Measurements from ENCODE around the gene HLA-E.

- TF ChIP-seq POLR2A (IDR thresholded peaks at IDR 0.05): no peak
- TF ChIP-seq, protein P1, sequence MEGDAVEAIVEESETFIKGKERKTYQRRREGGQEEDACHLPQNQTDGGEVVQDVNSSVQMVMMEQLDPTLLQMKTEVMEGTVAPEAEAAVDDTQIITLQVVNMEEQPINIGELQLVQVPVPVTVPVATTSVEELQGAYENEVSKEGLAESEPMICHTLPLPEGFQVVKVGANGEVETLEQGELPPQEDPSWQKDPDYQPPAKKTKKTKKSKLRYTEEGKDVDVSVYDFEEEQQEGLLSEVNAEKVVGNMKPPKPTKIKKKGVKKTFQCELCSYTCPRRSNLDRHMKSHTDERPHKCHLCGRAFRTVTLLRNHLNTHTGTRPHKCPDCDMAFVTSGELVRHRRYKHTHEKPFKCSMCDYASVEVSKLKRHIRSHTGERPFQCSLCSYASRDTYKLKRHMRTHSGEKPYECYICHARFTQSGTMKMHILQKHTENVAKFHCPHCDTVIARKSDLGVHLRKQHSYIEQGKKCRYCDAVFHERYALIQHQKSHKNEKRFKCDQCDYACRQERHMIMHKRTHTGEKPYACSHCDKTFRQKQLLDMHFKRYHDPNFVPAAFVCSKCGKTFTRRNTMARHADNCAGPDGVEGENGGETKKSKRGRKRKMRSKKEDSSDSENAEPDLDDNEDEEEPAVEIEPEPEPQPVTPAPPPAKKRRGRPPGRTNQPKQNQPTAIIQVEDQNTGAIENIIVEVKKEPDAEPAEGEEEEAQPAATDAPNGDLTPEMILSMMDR (IDR thresholded peaks at IDR 0.05): no peak
These were observed 44.9 kb upstream of the HLA-E start for GRCh38 chr6:30444451-30444742.

All from vagina (tissue), 2 donors.